Upper lobe of left lung (tissue), 4 donors: ENCODE results near the gene JRKL.

Experiments used
- EP300 ChIP-seq, 4 donors: sonication (generic); formaldehyde crosslinking; IDR thresholded peaks; one replicate each; pipeline ENCODE4 v1.5.1; 2017; ENCODE audit warnings: antibody characterized with exemption in 4 of 4, control low read depth in 2 of 4
- POLR2A ChIP-seq, 4 donors: fragments of 450-650 bp; IDR thresholded peaks; one replicate each; pipeline ENCODE4 v1.5.1; 2016 to 2017; ENCODE audit warnings: antibody characterized with exemption in 4 of 4, mild to moderate bottlenecking in 2 of 4
- POLR2AphosphoS5 ChIP-seq, 2 donors: sonication (generic); formaldehyde crosslinking; IDR thresholded peaks; one replicate each; pipeline ENCODE4 v1.5.1; 2017; ENCODE audit warnings: antibody characterized with exemption in 2 of 2
- TF ChIP-seq, protein P1 (sequence below), 6 experiments: fragments of 450-650 bp in 4 of 6; fragments of 200-600 bp in 2 of 6; sonication (generic) in 2 of 6; IDR thresholded peaks; one replicate each; pipeline ENCODE4 v1.5.1; 2016 to 2019; ENCODE audit warnings: antibody characterized with exemption in 6 of 6

DNA sequence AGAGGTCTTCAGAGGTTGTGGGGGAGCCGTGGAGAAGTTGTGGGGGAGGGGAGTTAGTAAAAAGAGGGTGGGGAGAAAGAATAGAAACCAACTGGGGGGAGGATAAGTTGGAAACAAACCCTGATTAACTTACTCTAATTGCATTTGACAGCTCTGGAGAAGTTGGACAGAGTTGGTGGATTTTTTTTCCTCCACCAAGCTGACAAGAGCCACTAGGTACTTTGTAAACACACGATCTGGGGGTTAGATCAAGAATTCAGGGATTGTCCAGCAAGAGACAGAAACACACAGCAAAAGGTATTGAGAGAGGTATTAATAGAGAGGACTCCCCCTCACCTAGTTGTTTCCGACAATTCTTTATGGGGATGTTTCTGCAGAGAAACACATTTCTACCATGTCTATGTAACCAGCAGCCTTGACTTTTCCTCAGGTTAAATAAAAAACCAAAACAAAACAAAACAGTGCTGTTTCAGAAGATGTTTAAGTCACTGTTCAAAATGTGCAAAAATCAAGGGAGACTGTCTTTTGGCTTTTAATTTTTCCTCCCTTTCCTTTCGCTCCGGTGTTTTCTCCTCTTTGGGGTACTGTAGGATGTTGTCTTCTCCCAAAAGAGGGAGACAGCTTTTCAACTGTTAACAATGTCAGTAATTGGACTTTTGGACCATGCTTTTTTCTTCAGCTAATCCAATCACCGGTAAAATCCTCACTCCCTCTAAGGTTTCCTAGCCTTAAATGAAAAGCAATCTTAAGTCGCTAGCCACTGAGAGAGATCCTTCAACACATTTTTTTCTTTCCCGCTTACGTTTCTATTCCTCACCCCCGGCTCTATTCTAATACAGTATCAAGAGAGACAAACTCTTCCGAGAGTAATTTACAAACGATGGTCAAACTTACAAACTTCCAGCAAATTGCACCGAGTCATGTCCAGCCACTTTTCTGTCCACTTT is 47.5 kb upstream of the JRKL start:
- TF ChIP-seq, protein P1, sequence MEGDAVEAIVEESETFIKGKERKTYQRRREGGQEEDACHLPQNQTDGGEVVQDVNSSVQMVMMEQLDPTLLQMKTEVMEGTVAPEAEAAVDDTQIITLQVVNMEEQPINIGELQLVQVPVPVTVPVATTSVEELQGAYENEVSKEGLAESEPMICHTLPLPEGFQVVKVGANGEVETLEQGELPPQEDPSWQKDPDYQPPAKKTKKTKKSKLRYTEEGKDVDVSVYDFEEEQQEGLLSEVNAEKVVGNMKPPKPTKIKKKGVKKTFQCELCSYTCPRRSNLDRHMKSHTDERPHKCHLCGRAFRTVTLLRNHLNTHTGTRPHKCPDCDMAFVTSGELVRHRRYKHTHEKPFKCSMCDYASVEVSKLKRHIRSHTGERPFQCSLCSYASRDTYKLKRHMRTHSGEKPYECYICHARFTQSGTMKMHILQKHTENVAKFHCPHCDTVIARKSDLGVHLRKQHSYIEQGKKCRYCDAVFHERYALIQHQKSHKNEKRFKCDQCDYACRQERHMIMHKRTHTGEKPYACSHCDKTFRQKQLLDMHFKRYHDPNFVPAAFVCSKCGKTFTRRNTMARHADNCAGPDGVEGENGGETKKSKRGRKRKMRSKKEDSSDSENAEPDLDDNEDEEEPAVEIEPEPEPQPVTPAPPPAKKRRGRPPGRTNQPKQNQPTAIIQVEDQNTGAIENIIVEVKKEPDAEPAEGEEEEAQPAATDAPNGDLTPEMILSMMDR (IDR thresholded peaks at IDR 0.05) = no peak
- TF ChIP-seq POLR2AphosphoS5 (IDR thresholded peaks at IDR 0.05) (peak in 1 of 2 donors; percentile 1), EP300 (IDR thresholded peaks at IDR 0.05) (no peak), POLR2A (IDR thresholded peaks at IDR 0.05) (no peak)
